LNCaP clone FGC (cell line): ENCODE measurements around the gene TTC33.
"Not testable (repeated sequence)": the region's sequence is repeated elsewhere in the genome, so short reads cannot be mapped to it uniquely, and the experiment has no call there.

ENCODE experiments used
- DNase-seq: peaks from one replicate; pipeline ENCODE4 v3.0.0-alpha.2; 2011; ENCODE audit warnings: low read depth
- H3K4me3 ChIP-seq: 2 replicates; pipeline ENCODE4 v1.5.1; 2011; ENCODE audit warnings: mild to moderate bottlenecking, low read depth, low read length, control low read depth
- TF ChIP-seq, protein P1 (sequence below): IDR thresholded peaks from 2 replicates; pipeline ENCODE4 v1.5.1; 2012; ENCODE audit warnings: mild to moderate bottlenecking; ENCODE audit not compliant: control insufficient read depth, insufficient read depth; ENCODE audit errors: extremely low read depth

TTC33 gene

DNA sequence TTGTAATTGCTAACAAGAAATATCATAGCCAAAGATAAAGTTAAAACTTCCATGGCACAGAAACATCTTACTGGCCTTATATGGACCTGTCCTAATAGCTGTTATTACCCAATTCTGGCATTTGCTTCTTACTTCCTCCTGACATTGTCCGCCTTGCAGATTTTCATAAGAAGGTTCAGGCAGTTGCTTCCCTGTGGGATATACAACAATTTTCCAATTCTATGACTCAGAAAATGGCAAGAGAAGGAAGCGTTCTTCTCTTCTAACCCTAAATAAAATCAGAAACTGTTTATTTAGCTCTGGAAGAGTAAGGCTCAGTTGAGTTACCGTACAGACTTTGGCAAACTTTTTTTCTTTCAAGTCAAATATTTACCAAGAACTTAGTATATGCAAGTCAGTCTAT, 40.7 kb upstream of the TTC33 start:
- DNase-seq, result peak; percentile 85
- TF ChIP-seq, protein P1, sequence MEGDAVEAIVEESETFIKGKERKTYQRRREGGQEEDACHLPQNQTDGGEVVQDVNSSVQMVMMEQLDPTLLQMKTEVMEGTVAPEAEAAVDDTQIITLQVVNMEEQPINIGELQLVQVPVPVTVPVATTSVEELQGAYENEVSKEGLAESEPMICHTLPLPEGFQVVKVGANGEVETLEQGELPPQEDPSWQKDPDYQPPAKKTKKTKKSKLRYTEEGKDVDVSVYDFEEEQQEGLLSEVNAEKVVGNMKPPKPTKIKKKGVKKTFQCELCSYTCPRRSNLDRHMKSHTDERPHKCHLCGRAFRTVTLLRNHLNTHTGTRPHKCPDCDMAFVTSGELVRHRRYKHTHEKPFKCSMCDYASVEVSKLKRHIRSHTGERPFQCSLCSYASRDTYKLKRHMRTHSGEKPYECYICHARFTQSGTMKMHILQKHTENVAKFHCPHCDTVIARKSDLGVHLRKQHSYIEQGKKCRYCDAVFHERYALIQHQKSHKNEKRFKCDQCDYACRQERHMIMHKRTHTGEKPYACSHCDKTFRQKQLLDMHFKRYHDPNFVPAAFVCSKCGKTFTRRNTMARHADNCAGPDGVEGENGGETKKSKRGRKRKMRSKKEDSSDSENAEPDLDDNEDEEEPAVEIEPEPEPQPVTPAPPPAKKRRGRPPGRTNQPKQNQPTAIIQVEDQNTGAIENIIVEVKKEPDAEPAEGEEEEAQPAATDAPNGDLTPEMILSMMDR, result no peak
- H3K4me3 ChIP-seq, result peak overlapping the region; percentile 69

DNA sequence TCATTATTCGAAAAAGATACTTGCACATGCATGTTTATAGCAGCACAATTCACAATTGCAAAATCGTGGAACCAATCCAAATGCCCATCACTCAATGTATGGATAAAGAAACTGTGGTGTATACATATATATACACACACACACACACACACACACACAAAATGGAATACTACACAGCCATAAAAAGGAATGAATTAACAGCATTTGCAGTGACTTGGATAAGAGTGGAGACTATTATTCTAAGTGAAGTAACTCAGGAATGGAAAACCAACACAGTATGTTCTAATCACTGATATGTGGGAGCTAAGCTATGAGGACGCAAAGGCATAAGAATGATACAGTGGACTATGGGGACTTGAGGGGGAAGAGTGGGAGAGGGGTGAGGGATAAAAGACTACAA, 39.1 kb upstream of the TTC33 start:
- H3K4me3 ChIP-seq, DNase-seq: not testable (repeated sequence)

DNA sequence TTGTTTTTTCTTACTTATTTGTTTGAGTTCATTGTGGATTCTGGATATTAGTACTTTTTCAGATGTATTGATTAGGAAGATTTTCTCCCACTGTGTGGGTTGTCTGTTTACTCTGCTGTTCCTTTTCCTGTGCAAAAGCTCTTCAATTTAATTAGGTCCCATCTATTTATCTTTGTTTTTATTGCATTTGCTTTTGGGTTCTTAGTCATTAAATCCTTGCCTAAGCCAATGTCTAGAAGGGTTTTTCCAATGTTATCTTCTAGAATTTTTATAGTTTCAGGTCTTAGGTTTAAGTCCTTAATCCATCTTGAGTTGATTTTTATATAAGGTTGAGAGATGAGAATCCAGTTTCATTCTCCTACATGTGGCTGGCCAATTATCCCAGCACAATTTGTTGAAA, 38.6 kb upstream of the TTC33 start:
- not testable (repeated sequence) for DNase-seq

DNA sequence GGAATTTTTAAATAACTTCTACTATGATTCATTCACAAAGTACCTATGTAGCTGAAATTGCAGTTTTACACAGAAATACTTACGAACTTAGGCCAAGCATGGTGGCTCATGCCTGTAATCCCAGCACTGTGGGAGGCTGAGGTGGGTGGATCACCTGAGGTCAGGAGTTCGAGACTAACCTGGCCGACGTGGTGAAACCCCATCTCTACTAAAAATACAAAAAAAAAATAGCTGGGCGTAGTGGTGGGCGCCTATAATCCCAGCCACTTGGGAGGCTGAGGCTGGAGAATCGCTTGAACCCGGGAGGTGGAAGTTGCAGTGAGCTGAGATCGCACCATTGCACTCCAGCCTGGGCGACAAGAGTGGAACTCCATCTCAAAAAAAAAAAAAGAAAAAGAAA, 36.9 kb upstream of the TTC33 start:
- DNase-seq, H3K4me3 ChIP-seq: not testable (repeated sequence)

More for the DNA sequence above, 38.6 kb upstream of the TTC33 start:
- not testable (repeated sequence) for H3K4me3 ChIP-seq

DNA sequence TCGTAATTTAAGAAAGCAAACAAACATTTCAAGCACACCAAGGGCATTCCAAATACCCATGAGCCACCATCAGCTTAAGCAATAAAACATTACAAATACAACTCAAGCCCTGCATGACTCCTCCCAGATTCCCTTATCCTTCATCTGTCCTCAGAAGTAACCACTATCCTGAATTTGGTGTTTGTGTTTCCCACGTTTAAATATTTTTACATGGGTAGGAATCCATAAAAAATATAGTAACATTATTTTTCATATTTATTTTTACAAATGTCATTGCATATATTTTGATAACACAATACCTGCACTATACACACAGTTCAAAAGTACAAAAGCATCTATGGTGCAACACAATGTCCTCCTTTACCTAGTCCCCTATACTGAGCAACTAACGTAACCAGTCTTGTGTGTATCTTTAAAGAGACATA, 36.0 kb upstream of the TTC33 start:
- TF ChIP-seq, protein P1, result no peak
- H3K4me3 ChIP-seq, result peak overlapping the region; percentile 25; the same call in 1 of the 2 replicates
- peak; percentile 91 for DNase-seq

DNA sequence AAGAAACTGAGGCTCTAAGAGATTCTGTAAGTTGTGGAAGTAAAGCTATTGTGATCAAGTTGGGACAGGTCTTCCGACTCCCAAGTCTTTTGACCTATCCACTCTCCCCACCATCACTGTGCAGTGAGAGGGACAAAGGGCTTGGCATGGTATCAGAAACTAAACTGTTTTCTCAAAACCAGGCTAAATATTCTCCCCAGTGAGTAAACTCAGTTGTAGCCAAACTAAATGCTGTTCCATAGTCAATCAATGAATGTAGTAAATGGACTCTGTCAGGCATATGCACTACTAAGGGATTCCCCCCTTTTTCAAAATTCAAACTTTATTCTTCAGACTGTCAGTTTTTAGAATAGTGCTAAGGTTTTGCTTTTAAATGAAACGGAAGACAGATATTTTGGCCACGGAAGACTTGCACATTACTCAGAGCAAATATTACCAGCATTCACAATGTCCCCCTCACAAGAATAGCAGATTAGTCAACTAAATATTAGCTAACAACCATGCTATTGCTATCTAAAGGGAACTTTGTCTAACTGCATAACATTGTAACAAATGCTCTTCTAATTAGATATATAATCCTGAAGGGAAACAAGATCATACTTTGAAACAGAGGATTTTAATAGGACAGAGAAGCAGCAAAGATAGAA, 35.3 kb upstream of the TTC33 start:
- no peak for DNase-seq
- TF ChIP-seq, protein P1, result no peak
- H3K4me3 ChIP-seq, result peak overlapping the region; percentile 25; the same call in 1 of the 2 replicates

DNA sequence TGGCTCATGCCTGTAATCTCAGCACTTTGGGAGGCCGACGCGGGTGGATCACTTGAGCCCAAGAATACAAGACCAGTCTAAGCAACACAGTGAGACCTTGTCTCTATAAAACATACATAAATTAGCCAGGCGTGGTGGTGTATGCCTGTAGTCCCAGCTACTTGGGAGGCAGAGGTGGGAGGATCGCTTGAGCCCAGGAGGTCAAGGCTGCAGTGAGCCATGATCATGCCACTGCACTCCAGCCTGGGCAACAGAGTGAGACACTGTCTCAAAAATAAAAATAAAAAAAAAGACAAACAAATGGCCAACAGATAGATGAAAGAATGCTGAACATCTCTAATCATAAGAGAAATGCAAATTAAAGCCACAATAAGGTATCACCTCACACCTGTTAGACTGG, 33.2 kb upstream of the TTC33 start:
- DNase-seq, H3K4me3 ChIP-seq: not testable (repeated sequence)

DNA sequence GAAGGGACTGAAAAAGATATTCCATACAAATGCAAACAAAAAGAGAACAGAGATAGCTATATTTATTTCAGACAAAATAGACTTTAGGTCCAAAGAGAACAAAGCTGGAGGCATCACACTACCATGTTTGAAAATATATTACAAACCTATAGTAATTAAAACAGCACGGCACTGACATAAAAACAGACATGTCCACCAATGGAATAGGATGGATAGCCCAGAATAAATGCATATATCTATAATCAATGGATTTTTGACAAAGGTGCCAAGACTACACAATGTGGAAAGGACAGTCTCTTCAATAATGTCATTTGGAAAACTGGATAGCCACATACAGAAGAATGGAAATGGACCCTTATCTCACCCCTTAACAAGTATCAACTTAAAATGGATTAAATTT, 32.2 kb upstream of the TTC33 start:
- no peak for DNase-seq
- TF ChIP-seq, protein P1, result no peak
- no peak overlapping the region for H3K4me3 ChIP-seq

DNA sequence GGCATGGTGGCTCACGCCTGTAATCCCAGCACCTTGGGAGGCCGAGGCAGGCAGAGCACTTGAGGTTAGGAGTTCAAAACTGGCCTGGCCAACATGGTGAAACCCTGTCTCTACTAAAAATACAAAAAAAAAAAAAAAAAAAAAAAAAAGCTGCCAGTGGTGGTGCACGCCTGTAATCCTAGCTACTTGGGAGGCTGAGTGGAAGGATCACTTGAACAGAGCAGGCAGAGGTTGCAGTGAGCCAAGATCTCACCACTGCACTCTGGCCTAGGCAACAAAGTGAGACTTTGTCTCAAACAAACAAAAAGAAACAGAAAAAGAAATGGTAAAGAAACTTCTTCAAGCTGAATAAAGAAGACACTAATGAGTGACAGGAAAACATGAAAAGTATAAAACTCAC, 30.9 kb upstream of the TTC33 start:
- H3K4me3 ChIP-seq, DNase-seq: not testable (repeated sequence)

DNA sequence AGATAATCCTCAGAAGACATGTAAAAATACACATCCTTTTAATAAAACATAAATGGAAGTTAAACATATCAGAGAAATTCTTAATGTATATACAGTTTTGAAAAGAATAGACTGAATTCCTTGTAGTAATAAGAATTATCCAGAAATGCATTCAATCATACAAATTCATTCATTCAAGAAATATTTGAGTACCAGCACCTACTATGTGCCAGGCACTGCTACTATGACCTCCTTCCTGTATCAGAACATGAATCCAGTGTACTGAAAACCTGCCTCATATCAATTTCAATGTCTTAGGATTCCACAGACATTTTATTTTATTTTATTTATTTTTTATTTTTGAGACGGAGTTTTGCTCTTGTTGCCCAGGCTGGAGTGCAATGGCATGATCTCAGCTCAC, 29.2 kb upstream of the TTC33 start:
- TF ChIP-seq, protein P1, result no peak
- DNase-seq, result no peak
- no peak overlapping the region for H3K4me3 ChIP-seq
